Measurements from ENCODE around the gene CSF3R. TPM values are rescaled to one million over a fixed set of nuclear protein-coding genes. Genes with fewer than 3 reads are reported as not detected.

Gene CSF3R
- total RNA-seq, 3 donors from 2014 or later, result 17.3 to 54.2 (median 28.8) TPM

DNA sequence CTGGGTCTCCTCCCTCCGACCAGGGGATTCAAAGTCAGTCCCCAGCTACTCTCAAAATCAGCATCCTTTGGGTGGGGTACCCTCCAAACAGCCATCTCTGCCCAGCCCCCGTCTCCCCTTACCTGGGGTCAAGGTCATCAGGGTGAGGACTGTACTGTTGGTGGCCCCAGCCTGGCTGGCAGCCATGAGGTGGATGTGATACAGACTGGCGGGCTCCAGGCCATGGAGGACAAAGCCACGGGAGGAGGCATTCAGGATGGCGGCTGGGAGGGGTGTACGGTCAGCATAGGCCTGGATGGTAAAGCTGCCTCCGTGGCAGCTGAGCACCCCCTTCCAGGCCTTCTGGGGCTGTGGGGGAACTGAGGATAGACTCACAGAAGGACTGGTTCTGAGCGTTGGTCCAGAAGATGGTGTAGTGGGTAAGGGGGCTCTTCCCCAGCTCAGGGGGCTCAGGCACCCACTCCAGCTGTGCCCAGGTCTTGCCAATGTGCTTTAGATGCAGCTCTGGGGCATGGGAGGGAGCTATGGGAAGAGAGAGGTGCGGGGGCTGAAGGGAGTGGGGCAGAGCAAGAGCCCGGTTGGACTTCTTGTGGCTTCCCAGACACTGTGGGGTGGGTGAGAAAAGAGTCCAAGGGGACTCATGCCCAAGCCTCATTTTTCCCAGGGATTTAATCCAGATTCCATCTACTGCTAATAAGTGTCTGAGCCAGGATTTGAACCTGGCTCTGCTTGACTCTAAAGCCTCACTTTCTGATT lies 14.8 kb downstream of the CSF3R start:
- Histone ChIP-seq H3K4me3 (no peak overlapping the region), H3K27me3 (no peaks in the 10 kb centered on the region), H3K36me3 (no peaks in the 10 kb centered on the region), H3K9me3 (no peaks in the 10 kb centered on the region), H3K27ac (no peak overlapping the region), H3K4me1 (peaks cover 0 to 14% of the 10 kb centered on the region in 2 donors)
- intact Hi-C loops (cut with DNase I; ENCODE audit: low total_unique reads), result no loop called here
- TF ChIP-seq POLR2AphosphoS5 (IDR thresholded peaks at IDR 0.05) (no peak), POLR2A (IDR thresholded peaks at IDR 0.05) (no peak)
- TF ChIP-seq, protein P1, sequence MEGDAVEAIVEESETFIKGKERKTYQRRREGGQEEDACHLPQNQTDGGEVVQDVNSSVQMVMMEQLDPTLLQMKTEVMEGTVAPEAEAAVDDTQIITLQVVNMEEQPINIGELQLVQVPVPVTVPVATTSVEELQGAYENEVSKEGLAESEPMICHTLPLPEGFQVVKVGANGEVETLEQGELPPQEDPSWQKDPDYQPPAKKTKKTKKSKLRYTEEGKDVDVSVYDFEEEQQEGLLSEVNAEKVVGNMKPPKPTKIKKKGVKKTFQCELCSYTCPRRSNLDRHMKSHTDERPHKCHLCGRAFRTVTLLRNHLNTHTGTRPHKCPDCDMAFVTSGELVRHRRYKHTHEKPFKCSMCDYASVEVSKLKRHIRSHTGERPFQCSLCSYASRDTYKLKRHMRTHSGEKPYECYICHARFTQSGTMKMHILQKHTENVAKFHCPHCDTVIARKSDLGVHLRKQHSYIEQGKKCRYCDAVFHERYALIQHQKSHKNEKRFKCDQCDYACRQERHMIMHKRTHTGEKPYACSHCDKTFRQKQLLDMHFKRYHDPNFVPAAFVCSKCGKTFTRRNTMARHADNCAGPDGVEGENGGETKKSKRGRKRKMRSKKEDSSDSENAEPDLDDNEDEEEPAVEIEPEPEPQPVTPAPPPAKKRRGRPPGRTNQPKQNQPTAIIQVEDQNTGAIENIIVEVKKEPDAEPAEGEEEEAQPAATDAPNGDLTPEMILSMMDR (IDR thresholded peaks at IDR 0.05), result no peak
- no peak for DNase-seq (ENCODE audit: low spot score in 2 of 2)

- H3K4me1 ChIP-seq, result peaks cover 0 to 14% of the 10 kb centered on the region in 2 donors
- H3K4me3 ChIP-seq, result no peak overlapping the region
- no peaks in the 10 kb centered on the region for H3K27me3 ChIP-seq
- no peak overlapping the region for H3K27ac ChIP-seq
- TF ChIP-seq POLR2A (IDR thresholded peaks at IDR 0.05), result no peak
- TF ChIP-seq, protein P1 (IDR thresholded peaks at IDR 0.05), result no peak
- TF ChIP-seq POLR2AphosphoS5 (IDR thresholded peaks at IDR 0.05), result no peak
- intact Hi-C loops (cut with DNase I; ENCODE audit: low total_unique reads), result no loop called here
- H3K36me3 ChIP-seq, result no peaks in the 10 kb centered on the region
- H3K9me3 ChIP-seq, result no peaks in the 10 kb centered on the region
- DNase-seq (ENCODE audit: low spot score in 2 of 2), result no peak
Observed at GRCh38 chr1:36467027-36467410, 15.7 kb downstream of the CSF3R start.

- Histone ChIP-seq H3K27ac (no peak overlapping the region), H3K4me1 (peaks cover 0 to 14% of the 10 kb centered on the region in 2 donors), H3K36me3 (no peaks in the 10 kb centered on the region), H3K9me3 (no peaks in the 10 kb centered on the region), H3K27me3 (no peaks in the 10 kb centered on the region), H3K4me3 (no peak overlapping the region)
- intact Hi-C loops (cut with DNase I; ENCODE audit: low total_unique reads), result no loop called here
- no peak for TF ChIP-seq POLR2AphosphoS5 (IDR thresholded peaks at IDR 0.05)
- no peak for TF ChIP-seq POLR2A (IDR thresholded peaks at IDR 0.05)
- TF ChIP-seq, protein P1 (IDR thresholded peaks at IDR 0.05), result no peak
- DNase-seq (ENCODE audit: low spot score in 2 of 2), result no peak
Observed at GRCh38 chr1:36466370-36467026, 16.2 kb downstream of the CSF3R start.

DNA sequence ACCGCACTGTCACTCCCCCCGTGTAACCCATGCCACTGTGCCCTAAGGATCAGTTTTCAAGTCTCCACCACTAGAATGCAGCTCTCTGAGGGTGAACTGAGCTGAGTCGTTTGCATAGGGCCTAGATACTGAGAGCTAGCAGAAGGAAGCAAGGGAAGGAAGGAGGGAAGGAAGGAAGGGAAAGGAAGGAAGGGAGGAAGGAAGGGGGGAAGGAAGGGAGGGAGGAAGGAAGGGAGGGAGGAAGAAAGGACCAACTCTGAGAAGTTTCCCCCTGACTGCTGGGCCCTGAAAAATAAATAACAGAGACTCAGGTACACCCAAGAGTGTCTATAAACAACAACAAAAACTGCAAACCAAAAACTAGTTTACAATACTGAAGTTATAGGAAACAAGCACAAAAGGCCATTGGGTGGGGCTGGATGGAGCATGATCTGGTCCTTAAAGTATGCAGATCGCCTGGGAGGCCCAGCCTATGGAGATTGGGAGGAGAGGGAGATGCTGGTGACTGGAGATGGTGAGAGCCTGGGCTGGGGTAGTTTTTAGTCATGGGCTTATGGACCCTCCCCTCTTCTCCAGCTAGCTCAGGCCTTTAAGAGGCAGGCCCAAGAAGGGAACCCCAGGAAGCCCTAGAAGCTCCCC lies 16.9 kb downstream of the CSF3R start:
- DNase-seq (ENCODE audit: low spot score in 2 of 2), result no peak
- TF ChIP-seq POLR2AphosphoS5 (IDR thresholded peaks at IDR 0.05) (no peak), POLR2A (IDR thresholded peaks at IDR 0.05) (no peak)
- TF ChIP-seq, protein P1 (IDR thresholded peaks at IDR 0.05), result no peak
- no peaks in the 10 kb centered on the region for H3K9me3 ChIP-seq
- peaks cover 0 to 14% of the 10 kb centered on the region in 2 donors for H3K4me1 ChIP-seq
- H3K27ac ChIP-seq, result no peak overlapping the region
- intact Hi-C loops (cut with DNase I; ENCODE audit: low total_unique reads), result no loop called here
- H3K27me3 ChIP-seq, result no peaks in the 10 kb centered on the region
- H3K36me3 ChIP-seq, result peaks cover 3% of the 10 kb centered on the region
- no peak overlapping the region for H3K4me3 ChIP-seq

Measured in breast epithelium (tissue), 4 donors.